ENCODE results near the gene DOP1A. TPM values are rescaled to one million over a fixed set of nuclear protein-coding genes. Genes with fewer than 3 reads are reported as not detected.
A peak's percentile ranks its signal among the peaks of the same experiment; 100 is the strongest.

Gene DOP1A
- total RNA-seq, 1 experiment from 2014 or later, result 31.9 TPM

- Histone ChIP-seq H3K9me3 (ENCODE audit: low read depth, low read length, poor library complexity, severe bottlenecking) (no peaks in the 10 kb centered on the region), H3K4me1 (ENCODE audit: insufficient read depth, low read length, poor library complexity, severe bottlenecking) (peaks cover 11% of the 10 kb centered on the region), H3K4me3 (ENCODE audit: low read depth, low read length, poor library complexity, severe bottlenecking) (no peak overlapping the region), H3K27me3 (replicated peaks; ENCODE audit: insufficient read depth, low read depth, low read length, poor library complexity) (no peaks in the 10 kb centered on the region), H3K36me3 (ENCODE audit: insufficient read depth, low read length, poor library complexity, severe bottlenecking) (peaks cover 11% of the 10 kb centered on the region), H3K27ac (ENCODE audit: low read depth, low read length, poor library complexity, severe bottlenecking) (no peak overlapping the region)
- ChIA-PET CTCF (no interaction called here), POLR2A (ENCODE audit: low non-redundant PET) (no interaction called here)
- BruUV-seq (replicated peaks), result no TSS peak
- intact Hi-C loops (cut with micrococcal nuclease; ENCODE audit: unreplicated experiment), result no loop called here
- DNase-seq (ENCODE audit: low spot score), result peak; percentile 4
- TF ChIP-seq EZH2 (IDR thresholded peaks at IDR 0.05; ENCODE audit: borderline replicate concordance, low read depth, low read length, poor library complexity, severe bottlenecking), result no peak
- TF ChIP-seq, protein P1, sequence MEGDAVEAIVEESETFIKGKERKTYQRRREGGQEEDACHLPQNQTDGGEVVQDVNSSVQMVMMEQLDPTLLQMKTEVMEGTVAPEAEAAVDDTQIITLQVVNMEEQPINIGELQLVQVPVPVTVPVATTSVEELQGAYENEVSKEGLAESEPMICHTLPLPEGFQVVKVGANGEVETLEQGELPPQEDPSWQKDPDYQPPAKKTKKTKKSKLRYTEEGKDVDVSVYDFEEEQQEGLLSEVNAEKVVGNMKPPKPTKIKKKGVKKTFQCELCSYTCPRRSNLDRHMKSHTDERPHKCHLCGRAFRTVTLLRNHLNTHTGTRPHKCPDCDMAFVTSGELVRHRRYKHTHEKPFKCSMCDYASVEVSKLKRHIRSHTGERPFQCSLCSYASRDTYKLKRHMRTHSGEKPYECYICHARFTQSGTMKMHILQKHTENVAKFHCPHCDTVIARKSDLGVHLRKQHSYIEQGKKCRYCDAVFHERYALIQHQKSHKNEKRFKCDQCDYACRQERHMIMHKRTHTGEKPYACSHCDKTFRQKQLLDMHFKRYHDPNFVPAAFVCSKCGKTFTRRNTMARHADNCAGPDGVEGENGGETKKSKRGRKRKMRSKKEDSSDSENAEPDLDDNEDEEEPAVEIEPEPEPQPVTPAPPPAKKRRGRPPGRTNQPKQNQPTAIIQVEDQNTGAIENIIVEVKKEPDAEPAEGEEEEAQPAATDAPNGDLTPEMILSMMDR (conservative IDR thresholded peaks at IDR 0.05; ENCODE audit: low read depth, low read length), result no peak
Observed at GRCh38 chr6:83153883-83154521, 86.5 kb downstream of the DOP1A start.

DNA sequence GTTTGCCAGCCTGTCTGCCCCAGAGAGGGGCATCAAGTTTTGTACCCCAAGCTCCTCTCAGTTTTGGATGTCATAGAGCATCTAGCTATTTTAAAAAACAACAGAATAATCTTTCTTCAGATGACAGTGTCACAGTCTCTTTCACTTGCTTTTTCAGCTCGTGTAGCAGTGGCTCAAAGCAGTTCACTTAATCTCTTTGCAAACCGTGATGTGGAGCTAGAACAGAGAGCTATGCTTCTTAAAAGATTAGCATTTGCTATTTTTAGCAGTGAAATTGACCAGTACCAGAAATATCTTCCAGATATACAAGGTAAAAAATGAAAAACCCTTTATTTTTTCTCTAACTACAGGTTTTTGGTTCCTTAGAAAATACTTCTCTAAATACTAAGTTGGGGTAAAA is 88.3 kb downstream of the DOP1A start:
- ChIA-PET POLR2A (ENCODE audit: low non-redundant PET) (no interaction called here), CTCF (interaction anchor here (0.5 to 0.6 kb wide), 2 partner anchors 57 to 88 kb away, joined by 3 read pairs; partner anchors contain the start of gene DOP1A)
- DNase-seq (ENCODE audit: low spot score), result no peak
- no TSS peak for BruUV-seq (replicated peaks)
- TF ChIP-seq, protein P1 (conservative IDR thresholded peaks at IDR 0.05; ENCODE audit: low read depth, low read length), result no peak
- TF ChIP-seq EZH2 (IDR thresholded peaks at IDR 0.05; ENCODE audit: borderline replicate concordance, low read depth, low read length, poor library complexity, severe bottlenecking), result no peak
- no peak overlapping the region for H3K4me3 ChIP-seq (ENCODE audit: low read depth, low read length, poor library complexity, severe bottlenecking)
- peaks cover 11% of the 10 kb centered on the region for H3K4me1 ChIP-seq (ENCODE audit: insufficient read depth, low read length, poor library complexity, severe bottlenecking)
- H3K9me3 ChIP-seq (ENCODE audit: low read depth, low read length, poor library complexity, severe bottlenecking), result no peaks in the 10 kb centered on the region
- H3K27ac ChIP-seq (ENCODE audit: low read depth, low read length, poor library complexity, severe bottlenecking), result no peak overlapping the region
- H3K27me3 ChIP-seq (replicated peaks; ENCODE audit: insufficient read depth, low read depth, low read length, poor library complexity), result no peaks in the 10 kb centered on the region
- peaks cover 18% of the 10 kb centered on the region for H3K36me3 ChIP-seq (ENCODE audit: insufficient read depth, low read length, poor library complexity, severe bottlenecking)
- intact Hi-C loops (cut with micrococcal nuclease; ENCODE audit: unreplicated experiment), result no loop called here

DNA sequence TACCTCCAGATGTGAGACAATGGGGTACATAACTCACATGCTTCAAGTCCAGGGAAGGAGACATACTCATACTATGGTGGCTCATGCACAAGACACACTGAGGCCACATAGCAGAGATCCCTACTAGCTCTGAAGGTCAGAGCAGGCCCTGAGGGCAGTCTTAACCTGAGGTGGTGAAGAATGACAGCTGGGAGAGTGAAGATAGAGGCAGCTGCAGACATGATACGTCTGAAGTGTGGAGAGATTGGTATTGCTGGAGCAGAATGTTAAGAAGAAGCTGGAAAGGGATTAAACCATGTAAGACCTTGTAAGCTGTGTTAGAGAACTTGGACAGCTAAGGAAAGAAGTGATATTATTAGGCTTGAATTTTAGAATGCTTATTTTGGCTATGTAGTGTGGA is 92.7 kb downstream of the DOP1A start:
- Histone ChIP-seq H3K27me3 (replicated peaks; ENCODE audit: insufficient read depth, low read depth, low read length, poor library complexity) (no peaks in the 10 kb centered on the region), H3K9me3 (ENCODE audit: low read depth, low read length, poor library complexity, severe bottlenecking) (no peaks in the 10 kb centered on the region), H3K4me3 (ENCODE audit: low read depth, low read length, poor library complexity, severe bottlenecking) (no peak overlapping the region), H3K36me3 (ENCODE audit: insufficient read depth, low read length, poor library complexity, severe bottlenecking) (peaks cover 31% of the 10 kb centered on the region), H3K27ac (ENCODE audit: low read depth, low read length, poor library complexity, severe bottlenecking) (no peak overlapping the region), H3K4me1 (ENCODE audit: insufficient read depth, low read length, poor library complexity, severe bottlenecking) (no peaks in the 10 kb centered on the region)
- no peak for DNase-seq (ENCODE audit: low spot score)
- ChIA-PET POLR2A (ENCODE audit: low non-redundant PET) (no interaction called here), CTCF (no interaction called here)
- intact Hi-C loops (cut with micrococcal nuclease; ENCODE audit: unreplicated experiment), result no loop called here
- BruUV-seq (replicated peaks), result no TSS peak
- TF ChIP-seq EZH2 (IDR thresholded peaks at IDR 0.05; ENCODE audit: borderline replicate concordance, low read depth, low read length, poor library complexity, severe bottlenecking), result no peak
- TF ChIP-seq, protein P1 (conservative IDR thresholded peaks at IDR 0.05; ENCODE audit: low read depth, low read length), result no peak
